H1 (cell line): ENCODE measurements around the gene PHF3. TPM values are rescaled to one million over a fixed set of nuclear protein-coding genes. Genes with fewer than 3 reads are reported as not detected.

Source experiments
- BACH1 ChIP-seq: IDR thresholded peaks from 2 replicates; pipeline ENCODE4 v1.6.1; 2012; ENCODE audit warnings: low read length, improper control_type of control experiment
- EGR1 ChIP-seq: IDR thresholded peaks from 2 replicates; pipeline ENCODE4 v1.6.1; 2011; ENCODE audit warnings: low read depth, low read length, borderline replicate concordance
- FOSL1 ChIP-seq: IDR thresholded peaks from 2 replicates; pipeline ENCODE4 v1.6.1; 2011; ENCODE audit warnings: mild to moderate bottlenecking, low read depth, low read length, moderate library complexity; ENCODE audit not compliant: insufficient read depth
- RFX5 ChIP-seq: IDR thresholded peaks from 2 replicates; pipeline ENCODE4 v1.6.1; 2011; ENCODE audit warnings: low read depth, low read length, improper control_type of control experiment, borderline replicate concordance
- TAF1 ChIP-seq: IDR thresholded peaks from 2 replicates; pipeline ENCODE4 v1.6.1; 2011; ENCODE audit warnings: mild to moderate bottlenecking, low read depth, low read length
- TCF12 ChIP-seq: IDR thresholded peaks from 2 replicates; pipeline ENCODE4 v1.6.1; 2011; ENCODE audit warnings: low read depth, mild to moderate bottlenecking, low read length
- polyA plus RNA-seq, 7 experiments: library from polyadenylated mRNA; depleted of rRNA in 3 of 7; stranded (reverse) in 5 of 7; unstranded in 2 of 7; fragments of >200 nt in 5 of 7; fragments of 200-250 nt in 2 of 7; gene quantifications; 1 replicate in 5 of 7; 2 replicates in 1 of 7; 4 replicates in 1 of 7; pipeline versions ENCODE4 v1.2.1 to v1.2.3, GENCODE V29; 2011 to 2013; ENCODE audit warnings: missing spikeins in 2 of 7, mixed read lengths in 2 of 7
- total RNA-seq: library from RNA; stranded (reverse); fragmentation: NEBNext Ultra II Directional; extraction: Animal tissue kit (Norgen Biotek cat#: 25700); gene quantifications from 2 replicates; pipeline ENCODE4 v1.2.1, GENCODE V29; 2021
- TF ChIP-seq, protein P1 (sequence below): fragments of 300-600 bp; sonication (generic); IDR thresholded peaks from 2 replicates; pipeline ENCODE4 v1.7.1; 2012; ENCODE audit warnings: low read length, moderate library complexity, mild to moderate bottlenecking, inconsistent platforms; ENCODE audit not compliant: insufficient replicate concordance
- TF ChIP-seq, protein P2 (sequence below): IDR thresholded peaks from 2 replicates; pipeline ENCODE4 v1.6.1; 2011; ENCODE audit warnings: low read depth, mild to moderate bottlenecking, low read length; ENCODE audit not compliant: insufficient read depth

The PHF3 gene
- total and polyA plus RNA-seq, 2 of the 8 experiments (the other 6 are each of a cell fraction or from before 2014, with no cell fraction given): 10.1 to 69.3 TPM

DNA sequence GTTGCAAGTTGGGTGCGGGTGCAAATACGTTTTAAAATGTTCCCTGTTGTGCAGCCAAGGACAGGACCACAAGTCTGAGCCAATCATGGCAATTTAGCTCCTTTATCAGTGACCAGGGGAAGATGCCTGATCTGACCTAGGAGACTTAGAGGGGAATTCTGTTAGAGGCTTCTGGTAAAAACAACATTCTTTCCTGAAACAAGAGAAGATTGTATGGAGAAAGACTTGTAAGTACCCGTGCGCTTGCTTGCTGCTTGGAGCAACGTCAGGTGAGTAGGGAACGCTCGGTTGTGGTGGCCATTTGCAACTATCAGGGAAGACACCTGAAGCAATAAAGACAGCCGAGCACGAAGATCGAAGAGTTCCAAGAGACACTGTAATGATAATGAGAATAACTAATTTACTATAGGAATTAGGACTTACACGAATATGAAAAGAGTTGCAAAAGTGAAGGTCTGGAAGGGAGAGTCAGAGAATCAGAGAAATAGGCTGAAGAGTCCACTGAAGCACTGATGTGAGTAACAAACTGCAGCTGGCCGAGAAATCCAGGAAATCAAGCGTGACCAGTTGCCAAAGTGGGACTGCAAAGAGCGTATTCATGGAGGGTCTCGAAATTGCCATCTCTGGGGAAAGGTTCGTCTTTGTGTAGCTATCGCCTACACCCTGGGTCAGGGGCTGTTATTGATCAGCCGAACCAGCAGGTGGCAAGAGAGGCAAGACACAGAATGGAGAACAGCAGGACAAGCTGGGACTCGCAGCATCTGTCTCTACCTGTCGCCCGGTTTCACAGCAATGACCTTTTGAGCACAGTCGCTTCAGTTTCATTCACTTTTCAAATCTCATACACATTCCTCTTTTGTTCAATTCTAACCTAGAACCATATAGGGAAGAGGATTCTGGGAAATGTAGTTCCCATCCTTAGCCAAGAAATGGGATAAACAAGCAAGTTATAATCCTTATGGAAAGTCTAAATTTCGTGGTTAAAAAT lies 37.3 kb upstream of the PHF3 start (continued):
- TF ChIP-seq, protein P1, sequence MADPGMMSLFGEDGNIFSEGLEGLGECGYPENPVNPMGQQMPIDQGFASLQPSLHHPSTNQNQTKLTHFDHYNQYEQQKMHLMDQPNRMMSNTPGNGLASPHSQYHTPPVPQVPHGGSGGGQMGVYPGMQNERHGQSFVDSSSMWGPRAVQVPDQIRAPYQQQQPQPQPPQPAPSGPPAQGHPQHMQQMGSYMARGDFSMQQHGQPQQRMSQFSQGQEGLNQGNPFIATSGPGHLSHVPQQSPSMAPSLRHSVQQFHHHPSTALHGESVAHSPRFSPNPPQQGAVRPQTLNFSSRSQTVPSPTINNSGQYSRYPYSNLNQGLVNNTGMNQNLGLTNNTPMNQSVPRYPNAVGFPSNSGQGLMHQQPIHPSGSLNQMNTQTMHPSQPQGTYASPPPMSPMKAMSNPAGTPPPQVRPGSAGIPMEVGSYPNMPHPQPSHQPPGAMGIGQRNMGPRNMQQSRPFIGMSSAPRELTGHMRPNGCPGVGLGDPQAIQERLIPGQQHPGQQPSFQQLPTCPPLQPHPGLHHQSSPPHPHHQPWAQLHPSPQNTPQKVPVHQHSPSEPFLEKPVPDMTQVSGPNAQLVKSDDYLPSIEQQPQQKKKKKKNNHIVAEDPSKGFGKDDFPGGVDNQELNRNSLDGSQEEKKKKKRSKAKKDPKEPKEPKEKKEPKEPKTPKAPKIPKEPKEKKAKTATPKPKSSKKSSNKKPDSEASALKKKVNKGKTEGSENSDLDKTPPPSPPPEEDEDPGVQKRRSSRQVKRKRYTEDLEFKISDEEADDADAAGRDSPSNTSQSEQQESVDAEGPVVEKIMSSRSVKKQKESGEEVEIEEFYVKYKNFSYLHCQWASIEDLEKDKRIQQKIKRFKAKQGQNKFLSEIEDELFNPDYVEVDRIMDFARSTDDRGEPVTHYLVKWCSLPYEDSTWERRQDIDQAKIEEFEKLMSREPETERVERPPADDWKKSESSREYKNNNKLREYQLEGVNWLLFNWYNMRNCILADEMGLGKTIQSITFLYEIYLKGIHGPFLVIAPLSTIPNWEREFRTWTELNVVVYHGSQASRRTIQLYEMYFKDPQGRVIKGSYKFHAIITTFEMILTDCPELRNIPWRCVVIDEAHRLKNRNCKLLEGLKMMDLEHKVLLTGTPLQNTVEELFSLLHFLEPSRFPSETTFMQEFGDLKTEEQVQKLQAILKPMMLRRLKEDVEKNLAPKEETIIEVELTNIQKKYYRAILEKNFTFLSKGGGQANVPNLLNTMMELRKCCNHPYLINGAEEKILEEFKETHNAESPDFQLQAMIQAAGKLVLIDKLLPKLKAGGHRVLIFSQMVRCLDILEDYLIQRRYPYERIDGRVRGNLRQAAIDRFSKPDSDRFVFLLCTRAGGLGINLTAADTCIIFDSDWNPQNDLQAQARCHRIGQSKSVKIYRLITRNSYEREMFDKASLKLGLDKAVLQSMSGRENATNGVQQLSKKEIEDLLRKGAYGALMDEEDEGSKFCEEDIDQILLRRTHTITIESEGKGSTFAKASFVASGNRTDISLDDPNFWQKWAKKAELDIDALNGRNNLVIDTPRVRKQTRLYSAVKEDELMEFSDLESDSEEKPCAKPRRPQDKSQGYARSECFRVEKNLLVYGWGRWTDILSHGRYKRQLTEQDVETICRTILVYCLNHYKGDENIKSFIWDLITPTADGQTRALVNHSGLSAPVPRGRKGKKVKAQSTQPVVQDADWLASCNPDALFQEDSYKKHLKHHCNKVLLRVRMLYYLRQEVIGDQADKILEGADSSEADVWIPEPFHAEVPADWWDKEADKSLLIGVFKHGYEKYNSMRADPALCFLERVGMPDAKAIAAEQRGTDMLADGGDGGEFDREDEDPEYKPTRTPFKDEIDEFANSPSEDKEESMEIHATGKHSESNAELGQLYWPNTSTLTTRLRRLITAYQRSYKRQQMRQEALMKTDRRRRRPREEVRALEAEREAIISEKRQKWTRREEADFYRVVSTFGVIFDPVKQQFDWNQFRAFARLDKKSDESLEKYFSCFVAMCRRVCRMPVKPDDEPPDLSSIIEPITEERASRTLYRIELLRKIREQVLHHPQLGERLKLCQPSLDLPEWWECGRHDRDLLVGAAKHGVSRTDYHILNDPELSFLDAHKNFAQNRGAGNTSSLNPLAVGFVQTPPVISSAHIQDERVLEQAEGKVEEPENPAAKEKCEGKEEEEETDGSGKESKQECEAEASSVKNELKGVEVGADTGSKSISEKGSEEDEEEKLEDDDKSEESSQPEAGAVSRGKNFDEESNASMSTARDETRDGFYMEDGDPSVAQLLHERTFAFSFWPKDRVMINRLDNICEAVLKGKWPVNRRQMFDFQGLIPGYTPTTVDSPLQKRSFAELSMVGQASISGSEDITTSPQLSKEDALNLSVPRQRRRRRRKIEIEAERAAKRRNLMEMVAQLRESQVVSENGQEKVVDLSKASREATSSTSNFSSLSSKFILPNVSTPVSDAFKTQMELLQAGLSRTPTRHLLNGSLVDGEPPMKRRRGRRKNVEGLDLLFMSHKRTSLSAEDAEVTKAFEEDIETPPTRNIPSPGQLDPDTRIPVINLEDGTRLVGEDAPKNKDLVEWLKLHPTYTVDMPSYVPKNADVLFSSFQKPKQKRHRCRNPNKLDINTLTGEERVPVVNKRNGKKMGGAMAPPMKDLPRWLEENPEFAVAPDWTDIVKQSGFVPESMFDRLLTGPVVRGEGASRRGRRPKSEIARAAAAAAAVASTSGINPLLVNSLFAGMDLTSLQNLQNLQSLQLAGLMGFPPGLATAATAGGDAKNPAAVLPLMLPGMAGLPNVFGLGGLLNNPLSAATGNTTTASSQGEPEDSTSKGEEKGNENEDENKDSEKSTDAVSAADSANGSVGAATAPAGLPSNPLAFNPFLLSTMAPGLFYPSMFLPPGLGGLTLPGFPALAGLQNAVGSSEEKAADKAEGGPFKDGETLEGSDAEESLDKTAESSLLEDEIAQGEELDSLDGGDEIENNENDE: no peak
- TF ChIP-seq EGR1 (no peak), TCF12 (no peak), BACH1 (no peak), RFX5 (no peak), TAF1 (peak; percentile 42; the same call in 1 of the 2 replicates), FOSL1 (no peak)
- TF ChIP-seq, protein P2, sequence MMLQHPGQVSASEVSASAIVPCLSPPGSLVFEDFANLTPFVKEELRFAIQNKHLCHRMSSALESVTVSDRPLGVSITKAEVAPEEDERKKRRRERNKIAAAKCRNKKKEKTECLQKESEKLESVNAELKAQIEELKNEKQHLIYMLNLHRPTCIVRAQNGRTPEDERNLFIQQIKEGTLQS: no peak
